T-cell (primary cell): ENCODE data around the gene C1QL4. TPM values are rescaled to one million over a fixed set of nuclear protein-coding genes. Genes with fewer than 3 reads are reported as not detected.
"Not testable (repeated sequence)": the region's sequence is repeated elsewhere in the genome, so short reads cannot be mapped to it uniquely, and the experiment has no call there.

Experiments used
- ATAC-seq, 4 experiments: fragments of 200-7000 bp in 3 of 4; fragments of 150-1000 bp in 1 of 4; cut with Tn5 transposase; replicated peaks in 1 of 4; 1 replicate in 3 of 4; 2 replicates in 1 of 4; pipeline ENCODE4 v1.10.0; 2021; ENCODE audit warnings: moderate library complexity in 3 of 4, mild to moderate bottlenecking in 2 of 4, moderate number of reproducible peaks in 1 of 4
- CTCF ChIA-PET, 2 donors: fragments of 300-600 bp; sonication (Branson Sonifier 250); formaldehyde crosslinking; loops; one replicate each; lab custom pipeline; 2022; ENCODE audit warnings: antibody characterized with exemption in 2 of 2; lab: Charles Lee
- POLR2A ChIA-PET, 2 donors: fragments of 300-600 bp; sonication (Branson Sonifier 250); formaldehyde crosslinking; loops; one replicate each; lab custom pipeline; 2022; ENCODE audit warnings: antibody characterized with exemption in 2 of 2; lab: Charles Lee
- DNase-seq, 35 experiments: peaks; one replicate each; pipeline versions ENCODE4 v3.0.0 to v3.0.0-alpha.2; 2013 to 2023
- H3K27ac ChIP-seq: one replicate; pipeline ENCODE4 v1.5.1; 2013; ENCODE audit warnings: low read length
- H3K27me3 ChIP-seq, 2 experiments: replicated peaks in 1 of 2; 1 replicate in 1 of 2; 2 replicates in 1 of 2; pipeline versions ENCODE4 v1.6.1 to v1.7.0; 2013; ENCODE audit warnings: low read length in 1 of 2, mixed read lengths in 1 of 2; ENCODE audit not compliant: control insufficient read depth in 2 of 2, insufficient read depth in 2 of 2; ENCODE audit errors: extremely low read depth in 1 of 2
- H3K36me3 ChIP-seq, 2 donors: 1 replicate in 1 of 2; 2 replicates in 1 of 2; pipeline versions ENCODE4 v1.6.1 to v1.7.0; 2013; ENCODE audit warnings: low read length in 1 of 2; ENCODE audit not compliant: control insufficient read depth in 2 of 2, insufficient read depth in 1 of 2; ENCODE audit errors: extremely low read depth in 1 of 2
- H3K4me1 ChIP-seq, 2 experiments: 1 replicate in 1 of 2; 2 replicates in 1 of 2; pipeline versions ENCODE4 v1.6.1 to v1.7.0; 2013; ENCODE audit warnings: low read length in 2 of 2, mixed read lengths in 1 of 2; ENCODE audit not compliant: insufficient read depth in 2 of 2, control insufficient read depth in 1 of 2; ENCODE audit errors: extremely low read depth in 1 of 2
- H3K4me3 ChIP-seq, 2 donors: 1 replicate in 1 of 2; 2 replicates in 1 of 2; pipeline versions ENCODE4 v1.5.1 to v1.7.0; 2013; ENCODE audit warnings: mild to moderate bottlenecking in 2 of 2, low read length in 1 of 2, moderate library complexity in 1 of 2; ENCODE audit not compliant: control insufficient read depth in 1 of 2; ENCODE audit errors: extremely low read depth in 1 of 2
- H3K9me3 ChIP-seq: 2 replicates; pipeline ENCODE4 v1.7.0; 2013
- H3K27ac Mint-ChIP-seq, 2 donors: one replicate each; pipeline ENCODE4 v1.8.0; 2020 to 2021; ENCODE audit warnings: mild to moderate bottlenecking in 2 of 2, mixed read lengths in 2 of 2
- H3K27me3 Mint-ChIP-seq, 2 donors: one replicate each; pipeline ENCODE4 v1.8.0; 2021 to 2022; ENCODE audit warnings: mixed read lengths in 2 of 2
- H3K36me3 Mint-ChIP-seq: one replicate; pipeline ENCODE4 v1.8.0; 2021; ENCODE audit warnings: mixed read lengths
- H3K4me1 Mint-ChIP-seq, 3 donors: one replicate each; pipeline ENCODE4 v1.8.0; 2020 to 2022; ENCODE audit warnings: mixed read lengths in 3 of 3, mild to moderate bottlenecking in 1 of 3
- H3K4me3 Mint-ChIP-seq, 3 donors: one replicate each; pipeline ENCODE4 v1.8.0; 2020 to 2022; ENCODE audit warnings: mild to moderate bottlenecking in 3 of 3, mixed read lengths in 3 of 3, moderate library complexity in 3 of 3
- H3K9me3 Mint-ChIP-seq, 3 donors: one replicate each; pipeline ENCODE4 v1.8.0; 2020 to 2022; ENCODE audit warnings: mixed read lengths in 3 of 3
- WGBS: methylation state at CpG from one replicate; pipeline ENCODE4 v1.1.5; 2013; ENCODE audit warnings: missing lambda C conversion rate; ENCODE audit not compliant: insufficient coverage; 5-methylcytosine and 5-hydroxymethylcytosine counted together
- total RNA-seq, 35 experiments: library from RNA in 6 of 35; stranded (reverse) in 6 of 35; fragments of 120-200 nt in 1 of 35; gene quantifications; one replicate each; pipeline versions ENCODE4 v1.2.1 to v1.2.4 and lab custom pipeline; 2013 to 2026

Gene C1QL4
- total RNA-seq (not detected), total RNA-seq (lab: John Stamatoyannopoulos, UW) (0 to 0.19 (median 0) reads per million in 29 experiments)
- not detected for total RNA-seq (2013)

DNA sequence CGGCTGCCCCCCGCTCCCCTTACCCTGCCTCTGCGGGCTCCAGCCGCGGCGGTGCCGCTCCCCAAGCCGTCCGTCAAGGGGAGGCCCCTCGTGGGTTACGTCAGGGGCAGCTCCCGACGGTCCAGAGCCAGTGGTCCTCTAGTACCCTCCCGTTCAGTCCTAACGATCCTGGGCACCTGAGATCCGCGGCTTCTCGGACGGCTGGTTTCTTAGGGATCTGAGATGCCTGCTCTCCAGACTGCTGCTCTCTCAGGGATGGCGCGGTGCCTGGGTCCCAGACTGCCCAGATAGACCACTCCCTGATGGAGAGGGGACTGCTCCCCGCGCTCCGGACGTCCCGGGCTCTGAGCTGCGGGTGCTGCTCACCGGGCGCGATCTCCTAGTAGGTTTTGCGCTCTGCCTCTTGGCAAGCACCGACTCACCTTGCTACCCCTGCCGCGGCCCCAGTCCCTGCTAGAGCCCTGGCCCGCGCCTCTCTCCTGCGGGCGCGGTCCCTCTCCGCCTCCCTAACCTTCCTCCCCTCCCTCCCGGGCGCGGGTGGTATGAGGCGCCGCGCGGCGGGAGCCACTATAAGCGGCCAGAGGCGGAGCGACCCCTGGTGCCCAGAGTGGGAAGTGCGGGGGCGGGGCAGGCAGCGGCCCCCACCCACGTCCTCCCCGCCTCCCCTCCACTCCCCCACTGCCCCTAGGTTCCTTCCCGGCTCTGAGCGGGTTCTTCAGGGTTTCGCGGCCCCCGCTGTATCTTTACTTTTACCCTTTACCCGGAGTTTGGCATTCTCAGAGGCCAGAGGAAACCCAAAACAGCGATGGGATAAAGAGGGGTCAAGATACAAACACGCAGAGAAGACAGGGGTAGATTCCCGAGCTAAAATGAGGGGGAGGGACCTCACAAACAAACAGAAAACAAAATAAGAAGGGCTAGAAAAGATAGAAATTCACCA, at the start of gene C1QL4:
C1QL4 (minus strand) TSS at position 544 of the 940 bp plus-strand sequence. CDS start 711 bp downstream, outside the sequence.
- H3K36me3 Mint-ChIP-seq: no peaks in the 10 kb centered on the region
- peak; percentile 61 to 92 (median 83) for DNase-seq
- H3K27ac Mint-ChIP-seq: no peak within 1 kb of the TSS
- H3K4me3 Mint-ChIP-seq: peak within 1 kb of the TSS; percentile 60 to 73 (median 60)
- H3K9me3 Mint-ChIP-seq: no peaks in the 10 kb centered on the region
- peak within 1 kb of the TSS; percentile 44 to 50 for H3K4me3 ChIP-seq
- CTCF ChIA-PET: interaction anchor here (0.6 to 1.9 kb wide), 7 partner anchors 11 to 415 kb away, joined by 3 to 7 read pairs (median 6); partner anchors contain the start of gene TROAP (in 1 of the 2)
- H3K27me3 Mint-ChIP-seq: peaks cover 60 to 72% of the 10 kb centered on the region in 2 donors
- no peaks in the 10 kb centered on the region for H3K9me3 ChIP-seq
- H3K4me1 Mint-ChIP-seq: peaks cover 18 to 34% (median 22%) of the 10 kb centered on the region in 3 donors
- peak; percentile 89 to 95 (median 92) for ATAC-seq
- POLR2A ChIA-PET: no interaction called here
- peaks cover 18 to 91% of the 10 kb centered on the region in 2 experiments for H3K27me3 ChIP-seq
- 7% methylated on average over 34 of the region's 65 CpGs for WGBS
- H3K27ac ChIP-seq: no peak within 1 kb of the TSS
- no peaks in the 10 kb centered on the region for H3K36me3 ChIP-seq
- H3K4me1 ChIP-seq: peaks cover 2 to 31% of the 10 kb centered on the region in 2 experiments

- H3K27me3 Mint-ChIP-seq, ATAC-seq, H3K27me3 ChIP-seq, H3K9me3 ChIP-seq, H3K27ac ChIP-seq, H3K9me3 Mint-ChIP-seq, H3K4me1 Mint-ChIP-seq, H3K4me1 ChIP-seq, H3K4me3 ChIP-seq, DNase-seq, H3K4me3 Mint-ChIP-seq, H3K36me3 Mint-ChIP-seq, H3K27ac Mint-ChIP-seq, H3K36me3 ChIP-seq: not testable (repeated sequence)
- WGBS: 76% methylated on average over 5 of the region's 9 CpGs
- ChIA-PET CTCF (interaction anchor here in 1 of 2 donors (0.6 kb wide), 1 partner anchor 1928 kb away, joined by 3 read pairs; no protein-coding TSS in a partner anchor), POLR2A (interaction anchor here in 1 of 2 donors (0.7 kb wide), 1 partner anchor 49 kb away, joined by 3 read pairs; no protein-coding TSS in a partner anchor)
Measured at GRCh38 chr12:49380184-49380583, 43.2 kb upstream of the C1QL4 start.

GRCh38 chr12:49377386-49377785, 40.4 kb upstream of the C1QL4 start:
- Mint-ChIP-seq H3K9me3 (no peaks in the 10 kb centered on the region), H3K27ac (no peak overlapping the region), H3K36me3 (no peaks in the 10 kb centered on the region), H3K4me1 (peaks cover 0 to 6% (median 0%) of the 10 kb centered on the region in 3 donors), H3K27me3 (no peaks in the 10 kb centered on the region), H3K4me3 (no peak overlapping the region)
- ChIA-PET POLR2A (interaction anchor here (0.6 kb wide), 2 partner anchors 136 to 315 kb away, joined by 3 read pairs; no protein-coding TSS in a partner anchor), CTCF (interaction anchor here in 1 of 2 donors (1.0 kb wide), 3 partner anchors 10 to 137 kb away, joined by 3 to 6 read pairs (median 4); partner anchors contain the start of gene SPATS2)
- no CpG with 5 or more reads among the region's 2 CpGs for WGBS
- Histone ChIP-seq H3K4me3 (no peak overlapping the region), H3K27ac (no peak overlapping the region), H3K27me3 (no peaks in the 10 kb centered on the region), H3K36me3 (no peaks in the 10 kb centered on the region), H3K4me1 (no peaks in the 10 kb centered on the region), H3K9me3 (no peaks in the 10 kb centered on the region)
- DNase-seq (no peak), ATAC-seq (no peak)

GRCh38 chr12:49375406-49375805, 38.4 kb upstream of the C1QL4 start:
- Histone ChIP-seq H3K36me3 (no peaks in the 10 kb centered on the region), H3K27me3 (no peaks in the 10 kb centered on the region), H3K4me1 (no peaks in the 10 kb centered on the region), H3K27ac (no peak overlapping the region), H3K4me3 (no peak overlapping the region), H3K9me3 (no peaks in the 10 kb centered on the region)
- no peak overlapping the region for H3K4me3 Mint-ChIP-seq
- no peaks in the 10 kb centered on the region for H3K27me3 Mint-ChIP-seq
- ChIA-PET POLR2A (no interaction called here), CTCF (interaction anchor here (1.1 to 1.2 kb wide), 2 partner anchors 17 to 29 kb away, joined by 3 read pairs; no protein-coding TSS in a partner anchor)
- no peaks in the 10 kb centered on the region for H3K36me3 Mint-ChIP-seq
- no peaks in the 10 kb centered on the region for H3K9me3 Mint-ChIP-seq
- ATAC-seq: no peak
- DNase-seq: no peak
- H3K4me1 Mint-ChIP-seq: peaks cover 2 to 6% (median 3%) of the 10 kb centered on the region in 3 donors
- WGBS: 100% methylated on average over 1 of the region's 1 CpG
- no peak overlapping the region for H3K27ac Mint-ChIP-seq

DNA sequence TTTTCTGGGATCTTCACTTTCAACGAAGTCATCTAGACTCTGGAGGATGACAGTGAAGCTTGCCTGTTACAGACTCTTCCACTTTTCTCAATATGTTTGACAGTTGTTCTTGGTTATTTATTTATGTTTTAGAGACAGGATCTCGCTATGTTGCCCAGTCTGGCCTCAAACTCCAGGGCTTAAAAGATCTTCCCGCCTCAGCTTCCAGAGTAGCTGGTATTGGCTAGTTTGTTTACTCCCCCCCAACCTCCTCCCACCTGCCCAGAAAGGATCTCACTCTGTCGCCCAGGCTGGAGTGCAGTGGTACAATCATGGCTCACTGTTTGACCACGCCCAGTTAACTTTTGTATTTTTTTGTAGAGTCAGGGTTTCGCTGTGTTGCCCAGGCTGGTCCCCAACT, 33.6 kb upstream of the C1QL4 start:
- peaks cover 29 to 31% (median 31%) of the 10 kb centered on the region in 3 donors for H3K4me1 Mint-ChIP-seq

More for the DNA sequence above, 33.6 kb upstream of the C1QL4 start:
- WGBS: 100% methylated on average over 2 of the region's 6 CpGs
- H3K36me3 ChIP-seq: no peaks in the 10 kb centered on the region
- Mint-ChIP-seq H3K4me3 (no peak overlapping the region), H3K27me3 (no peaks in the 10 kb centered on the region), H3K36me3 (no peaks in the 10 kb centered on the region), H3K27ac (no peak overlapping the region), H3K9me3 (no peaks in the 10 kb centered on the region)
- DNase-seq (no peak), ATAC-seq (no peak)
- no peak overlapping the region for H3K4me3 ChIP-seq
- H3K9me3 ChIP-seq: no peaks in the 10 kb centered on the region
- peaks cover 0 to 15% of the 10 kb centered on the region in 2 experiments for H3K4me1 ChIP-seq
- no peaks in the 10 kb centered on the region for H3K27me3 ChIP-seq
- ChIA-PET CTCF (interaction anchor here in 1 of 2 donors (0.6 kb wide), 1 partner anchor 140 kb away, joined by 7 read pairs; no protein-coding TSS in a partner anchor), POLR2A (no interaction called here)
- no peak overlapping the region for H3K27ac ChIP-seq
